Fibroblast of the aortic adventitia (primary cell): ENCODE measurements around the gene TPI1. TPM values are rescaled to one million over a fixed set of nuclear protein-coding genes. Genes with fewer than 3 reads are reported as not detected.

Experiments
- DNase-seq: peaks from one replicate; pipeline ENCODE4 v3.0.0-alpha.2; 2010; ENCODE audit warnings: low read depth
- H3K4me3 ChIP-seq: 2 replicates; pipeline ENCODE4 v1.5.1; 2011; ENCODE audit warnings: low read depth, mild to moderate bottlenecking, control low read depth, low read length, moderate library complexity
- CTCF ChIP-seq: IDR thresholded peaks from 2 replicates; pipeline ENCODE4 v1.5.1; 2011; ENCODE audit warnings: mild to moderate bottlenecking, low read length, control low read depth, inconsistent platforms; ENCODE audit not compliant: insufficient read depth
- total RNA-seq: library from RNA; depleted of rRNA; stranded (reverse); fragments of >200 nt; gene quantifications from 2 replicates; pipeline ENCODE4 v1.2.3, GENCODE V29; 2012; ENCODE audit warnings: low replicate concordance

Gene TPI1
- total RNA-seq, 1 donor = 680 TPM

GRCh38 chr12:6851921-6852650 is 15.2 kb upstream of the TPI1 start, which contains the start of gene USP5:
Gene USP5 (plus strand): TSS chr12:6852150. CDS start chr12:6852180, 30 bp downstream.
- H3K4me3 ChIP-seq = peak within 1 kb of the TSS; percentile 97
- no peak for TF ChIP-seq CTCF
- peak; percentile 100 for DNase-seq

GRCh38 chr12:6852651-6853354 is 14.5 kb upstream of the TPI1 start:
- TF ChIP-seq CTCF = no peak
- H3K4me3 ChIP-seq = peak overlapping the region; percentile 80
- DNase-seq = peak; percentile 86

GRCh38 chr12:6853626-6854025 is 13.7 kb upstream of the TPI1 start:
- H3K4me3 ChIP-seq = peak overlapping the region; percentile 80
- no peak for TF ChIP-seq CTCF
- DNase-seq = no peak

GRCh38 chr12:6854036-6854435 is 13.3 kb upstream of the TPI1 start:
- peak overlapping the region; percentile 25 for H3K4me3 ChIP-seq
- TF ChIP-seq CTCF = no peak
- no peak for DNase-seq

- TF ChIP-seq CTCF = no peak
- DNase-seq = no peak
- no peak overlapping the region for H3K4me3 ChIP-seq
Observed at GRCh38 chr12:6855322-6855721, 12.0 kb upstream of the TPI1 start.

GRCh38 chr12:6858799-6859198 is 8.5 kb upstream of the TPI1 start:
- DNase-seq = no peak
- TF ChIP-seq CTCF = no peak
- no peak overlapping the region for H3K4me3 ChIP-seq
